Psoas muscle (tissue), 8 donors: Measurements from ENCODE around the gene STMN3. TPM values are rescaled to one million over a fixed set of nuclear protein-coding genes. Genes with fewer than 3 reads are reported as not detected.

Source experiments
- ATAC-seq, 4 donors: fragments of 200-7000 bp; cut with Tn5 transposase; one replicate each; pipeline ENCODE4 v1.9.1; 2020; ENCODE audit warnings: moderate library complexity in 3 of 4, mild to moderate bottlenecking in 2 of 4
- DNase-seq, 2 donors: peaks; one replicate each; pipeline ENCODE4 v3.0.0-alpha.2; 2020
- H3K27ac ChIP-seq: fragments of 200-600 bp; one replicate; pipeline ENCODE4 v1.8.0; 2022
- H3K27me3 ChIP-seq, 3 donors: fragments of 200-600 bp in 1 of 3; one replicate each; pipeline versions ENCODE4 v1.6.1 to v1.8.0; 2013 to 2022; ENCODE audit warnings: low read length in 2 of 3, mild to moderate bottlenecking in 2 of 3, moderate library complexity in 1 of 3; ENCODE audit not compliant: insufficient read depth in 3 of 3
- H3K36me3 ChIP-seq, 2 donors: fragments of 200-600 bp in 1 of 2; one replicate each; pipeline versions ENCODE4 v1.6.1 to v1.8.0; 2013 to 2022; ENCODE audit warnings: low read depth in 1 of 2, mild to moderate bottlenecking in 1 of 2, moderate library complexity in 1 of 2; ENCODE audit not compliant: insufficient read depth in 1 of 2
- H3K4me1 ChIP-seq: fragments of 200-600 bp; one replicate; pipeline ENCODE4 v1.8.0; 2022
- H3K4me3 ChIP-seq: fragments of 200-600 bp; one replicate; pipeline ENCODE4 v1.8.0; 2022; ENCODE audit warnings: mild to moderate bottlenecking
- H3K9me3 ChIP-seq: fragments of 200-600 bp; one replicate; pipeline ENCODE4 v1.8.0; 2022
- WGBS, 3 donors: extraction: QIAGEN DNeasy Blood & Tissue Kit; methylation state at CpG; one replicate each; pipeline versions ENCODE4 v1.1.6 to v1.1.7; 2013; 5-methylcytosine and 5-hydroxymethylcytosine counted together
- intact Hi-C, 2 donors: fragments of 100-400 bp; cut with DNase I; formaldehyde crosslinking; loops; one replicate each; pipeline versions ENCODE4 v1.11.0 to v1.14.2; 2022
- long read RNA-seq, 2 donors: library from polyadenylated mRNA; unstranded; transcript quantifications; one replicate each; pipeline ENCODE4 v2.0.0, GENCODE V29; 2021
- polyA plus RNA-seq, 3 donors: library from polyadenylated mRNA; stranded (reverse); fragments of 200-250 nt; gene quantifications; one replicate each; pipeline ENCODE4 v1.2.3, GENCODE V29; 2013
- total RNA-seq, 4 donors: library from RNA; stranded (reverse); fragmentation: NEBNext Ultra II Directional in 2 of 4; extraction: Animal tissue kit (Norgen Biotek cat#: 25700) in 2 of 4; gene quantifications; one replicate each; pipeline versions ENCODE4 v1.2.1 to v1.2.4, GENCODE V29; 2021 to 2023
- TF ChIP-seq, protein P1 (sequence below): fragments of 200-600 bp; IDR thresholded peaks from one replicate; pipeline ENCODE4 v1.8.0; 2022; ENCODE audit warnings: antibody characterized with exemption
- donor health status: healthy with polysubstance abuse.
- donor health status: DM: no; HTN: no; CAD: no; lungs with moderate emphysema.
- donor health status: Bipolar disorder and iron deficiency.
- donor health status: healthy.
- donor health status: DM: yes; HTN: yes; CAD: no.
- donor health status: DM: no; HTN: no; CAD: no.
- donor health status: DM: no; HTN: no; CAD: no.
- donor health status: DM: yes; HTN: yes; CAD: no.

STMN3 gene
- total RNA-seq (1 to 10 TPM; 2.4 to 3.1 (median 2.7) TPM), polyA plus RNA-seq (1 to 10 TPM; 1.0 to 2.7 (median 1.2) TPM)
- long read RNA-seq, donor 1, partial matches to known transcripts, result 1 of 5 reads
- long read RNA-seq, donor 1, other reads (novel, unspliced or antisense), result 0 of 5 reads
- long read RNA-seq, donor 2, partial matches to known transcripts, result 0 of 5 reads
- long read RNA-seq, donor 2, other reads (novel, unspliced or antisense), result 3 of 5 reads

DNA sequence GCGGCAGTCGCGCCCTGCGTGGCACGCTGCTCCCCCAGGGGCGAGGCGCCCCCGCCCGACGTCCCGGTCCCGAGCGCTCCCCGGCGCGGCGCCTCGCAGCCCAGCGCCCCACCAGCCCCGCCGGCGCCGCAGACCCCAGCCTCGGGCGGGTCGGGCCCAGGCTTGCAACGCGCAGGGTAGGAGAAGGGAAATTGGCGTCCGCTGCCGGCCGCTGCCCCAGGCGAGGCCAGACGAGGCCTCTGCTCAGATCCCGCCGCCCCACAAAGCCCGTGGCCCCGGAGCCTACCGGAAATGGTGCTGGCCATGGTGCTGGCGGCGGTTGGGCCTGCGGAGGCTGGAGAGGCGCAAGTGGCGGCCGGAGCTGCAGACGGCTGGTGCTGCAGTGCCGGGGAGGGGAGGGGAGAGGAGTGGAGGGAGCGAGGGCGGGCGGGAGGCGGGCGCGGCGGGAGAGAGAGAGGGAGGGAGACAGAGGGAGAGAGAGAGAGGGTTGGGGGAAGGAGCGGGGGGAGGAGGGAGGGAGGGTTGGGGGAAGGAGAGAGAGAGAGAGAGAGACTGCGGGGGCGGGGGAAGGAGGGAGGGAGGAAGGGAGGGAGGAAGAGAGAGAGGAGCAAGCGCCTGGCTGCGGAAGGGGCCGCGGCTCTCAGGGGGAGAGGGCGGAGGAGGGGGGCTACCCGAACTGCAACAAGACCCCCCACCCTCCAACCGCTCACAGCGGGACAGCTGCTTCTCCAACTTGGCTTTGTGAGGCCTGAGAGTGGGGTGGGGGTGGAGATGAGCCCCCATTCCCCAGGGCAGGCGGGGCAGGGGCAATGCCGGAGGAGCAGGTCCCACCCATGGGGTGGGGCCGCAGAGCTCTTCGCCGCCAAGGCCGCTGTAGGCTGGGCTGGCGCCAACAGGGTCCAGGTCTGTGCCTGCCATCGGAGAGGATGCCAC, at the start of gene STMN3:
STMN3 (minus strand) TSS at position 384 of the 933 bp plus-strand sequence; CDS start at position 305, 79 bp downstream.
- TF ChIP-seq, protein P1, sequence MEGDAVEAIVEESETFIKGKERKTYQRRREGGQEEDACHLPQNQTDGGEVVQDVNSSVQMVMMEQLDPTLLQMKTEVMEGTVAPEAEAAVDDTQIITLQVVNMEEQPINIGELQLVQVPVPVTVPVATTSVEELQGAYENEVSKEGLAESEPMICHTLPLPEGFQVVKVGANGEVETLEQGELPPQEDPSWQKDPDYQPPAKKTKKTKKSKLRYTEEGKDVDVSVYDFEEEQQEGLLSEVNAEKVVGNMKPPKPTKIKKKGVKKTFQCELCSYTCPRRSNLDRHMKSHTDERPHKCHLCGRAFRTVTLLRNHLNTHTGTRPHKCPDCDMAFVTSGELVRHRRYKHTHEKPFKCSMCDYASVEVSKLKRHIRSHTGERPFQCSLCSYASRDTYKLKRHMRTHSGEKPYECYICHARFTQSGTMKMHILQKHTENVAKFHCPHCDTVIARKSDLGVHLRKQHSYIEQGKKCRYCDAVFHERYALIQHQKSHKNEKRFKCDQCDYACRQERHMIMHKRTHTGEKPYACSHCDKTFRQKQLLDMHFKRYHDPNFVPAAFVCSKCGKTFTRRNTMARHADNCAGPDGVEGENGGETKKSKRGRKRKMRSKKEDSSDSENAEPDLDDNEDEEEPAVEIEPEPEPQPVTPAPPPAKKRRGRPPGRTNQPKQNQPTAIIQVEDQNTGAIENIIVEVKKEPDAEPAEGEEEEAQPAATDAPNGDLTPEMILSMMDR, result no peak
- peaks cover 13% of the 10 kb centered on the region for H3K4me1 ChIP-seq
- peak; percentile 87 to 90 for DNase-seq
- peaks cover 0 to 31% (median 19%) of the 10 kb centered on the region in 3 donors for H3K27me3 ChIP-seq
- 1 to 2% (median 1%) methylated on average over 40 to 72 of the region's 73 CpGs for WGBS, 3 donors
- no peaks in the 10 kb centered on the region for H3K9me3 ChIP-seq
- intact Hi-C loops, result no loop called here
- H3K4me3 ChIP-seq, result peak within 1 kb of the TSS; percentile 62
- H3K36me3 ChIP-seq, result no peaks in the 10 kb centered on the region
- no peak within 1 kb of the TSS for H3K27ac ChIP-seq
- ATAC-seq, result peak; percentile 23 to 45 (median 36)

DNA sequence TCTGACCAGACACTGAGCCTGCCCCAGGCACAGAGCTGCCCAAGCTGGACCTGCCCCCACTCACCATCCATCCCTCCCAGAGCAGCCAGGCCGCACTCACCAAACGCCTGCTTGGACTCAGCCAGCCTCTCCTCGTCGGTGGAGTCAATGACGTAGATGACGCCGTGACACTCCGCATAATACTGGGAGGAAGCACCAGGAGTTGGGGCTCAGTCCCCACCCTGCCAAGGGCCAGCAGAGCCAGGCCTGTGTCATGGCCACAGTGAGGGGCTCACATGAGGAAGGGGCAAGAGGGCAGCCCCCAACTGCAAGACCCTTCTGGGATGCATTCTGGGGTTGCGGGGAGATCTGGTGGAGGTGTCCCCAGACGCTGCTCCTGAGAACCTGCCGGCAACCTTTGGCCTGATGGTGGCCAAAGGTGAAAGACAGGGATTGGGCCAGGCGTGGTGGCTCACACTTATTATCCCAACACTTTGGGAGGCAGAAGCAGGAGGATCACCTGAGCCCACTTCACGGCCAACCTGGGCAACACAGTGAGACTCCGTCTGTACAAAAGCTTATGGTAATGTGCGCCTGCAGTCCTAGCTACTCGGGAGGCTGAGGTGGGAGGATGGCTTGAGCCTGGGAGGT, 48.9 kb upstream of the STMN3 start:
- peak in 1 of 2 donors; percentile 48 for DNase-seq
- Histone ChIP-seq H3K4me1 (peaks cover 29% of the 10 kb centered on the region), H3K27ac (no peak overlapping the region)

DNA sequence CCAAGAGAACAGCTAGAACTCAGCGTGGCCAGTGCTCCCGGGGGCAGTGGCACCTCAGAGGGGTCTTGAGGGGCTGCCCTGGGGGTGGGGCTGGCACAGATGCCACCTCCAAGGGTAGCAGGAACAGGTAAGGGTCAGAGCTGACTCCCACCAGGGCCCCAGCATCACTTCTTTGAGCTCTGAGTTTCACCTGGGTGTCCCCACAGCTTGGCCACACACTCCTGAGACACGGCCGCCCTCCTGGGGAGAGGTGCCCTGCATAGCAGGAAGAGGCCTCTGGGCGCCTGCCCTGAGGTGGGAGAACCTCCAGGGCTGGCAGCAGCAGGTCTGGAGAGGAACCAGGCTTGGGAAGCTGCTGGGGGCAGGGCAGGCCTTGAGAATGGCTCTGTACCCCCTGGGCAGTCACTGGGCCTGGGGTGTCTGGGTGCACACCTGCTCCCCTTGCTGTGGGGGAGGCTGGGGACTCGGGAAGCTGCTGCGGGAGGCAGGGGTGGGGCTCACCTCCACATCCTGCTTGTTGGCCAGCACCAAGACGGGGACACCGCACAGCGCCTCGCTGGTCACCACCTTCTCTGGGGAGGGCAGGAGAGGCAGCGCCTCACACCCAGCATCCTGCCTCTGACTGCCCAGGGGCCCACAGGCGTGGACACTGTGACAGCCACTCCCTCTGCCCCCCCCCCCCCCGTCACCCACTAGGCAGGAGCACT, 48.3 kb upstream of the STMN3 start:
- TF ChIP-seq, protein P1, result no peak
- ATAC-seq (no peak), DNase-seq (peak; percentile 20 to 48)
- no peaks in the 10 kb centered on the region for H3K27me3 ChIP-seq
- 75 to 77% (median 77%) methylated on average over 13 to 14 of the region's 14 CpGs for WGBS, 3 donors
- no peak overlapping the region for H3K4me3 ChIP-seq
- no peaks in the 10 kb centered on the region for H3K9me3 ChIP-seq
- H3K36me3 ChIP-seq, result peaks cover 3 to 38% of the 10 kb centered on the region in 2 donors
- H3K4me1 ChIP-seq, result peaks cover 36% of the 10 kb centered on the region
- intact Hi-C loops, result loop anchor here in 1 of 2 donors (5.0 kb wide), 2 partner anchors 36 to 39 kb away; partner anchors contain the start of genes LIME1 and SLC2A4RG
- H3K27ac ChIP-seq, result no peak overlapping the region

More for the DNA sequence above, 48.9 kb upstream of the STMN3 start:
- Histone ChIP-seq H3K4me3 (no peak overlapping the region), H3K9me3 (no peaks in the 10 kb centered on the region), H3K36me3 (peaks cover 3 to 39% of the 10 kb centered on the region in 2 donors), H3K27me3 (no peaks in the 10 kb centered on the region)
- TF ChIP-seq, protein P1, result no peak
- ATAC-seq, result no peak
- WGBS, 3 donors, result 81 to 91% (median 81%) methylated on average over 16 of the region's 16 CpGs
- intact Hi-C loops, result loop anchor here in 1 of 2 donors (5.0 kb wide), 2 partner anchors 35 to 40 kb away; partner anchors contain the start of genes LIME1 and SLC2A4RG

DNA sequence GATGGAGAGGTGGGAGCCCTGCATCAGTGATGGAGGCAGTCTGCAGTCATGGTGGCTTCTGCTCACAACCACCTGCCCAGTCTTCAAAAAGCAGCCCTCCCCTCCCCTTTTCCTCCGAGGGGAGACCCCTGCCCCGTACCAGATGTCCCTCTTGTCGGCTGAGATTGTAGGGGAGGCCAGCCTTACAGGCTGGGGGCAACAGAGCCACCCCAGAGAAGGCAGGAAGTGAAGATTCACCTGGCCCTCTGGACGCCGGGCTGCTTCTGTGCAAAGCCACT, 47.8 kb upstream of the STMN3 start:
- DNase-seq (no peak), ATAC-seq (no peak)
- Histone ChIP-seq H3K9me3 (no peaks in the 10 kb centered on the region), H3K27ac (no peak overlapping the region), H3K36me3 (peaks cover 3 to 33% of the 10 kb centered on the region in 2 donors), H3K27me3 (no peaks in the 10 kb centered on the region), H3K4me3 (no peak overlapping the region), H3K4me1 (peaks cover 36% of the 10 kb centered on the region)
- WGBS, 3 donors, result 71 to 88% (median 76%) methylated on average over 2 to 5 of the region's 5 CpGs
- TF ChIP-seq, protein P1, result no peak
- intact Hi-C loops, result loop anchor here in 1 of 2 donors (5.0 kb wide), 2 partner anchors 36 to 39 kb away; partner anchors contain the start of genes LIME1 and SLC2A4RG
